Measurements from ENCODE around the gene SARM1. TPM values are rescaled to one million over a fixed set of nuclear protein-coding genes. Genes with fewer than 3 reads are reported as not detected.

The SARM1 gene
- total and polyA plus RNA-seq, 2 of the 8 experiments (the other 6 are each of a cell fraction or from before 2014, with no cell fraction given) = 5.8 to 9.2 TPM

- POLR2A ChIA-PET (ENCODE audit: partially characterized antibody) = interaction anchor here (9.7 kb wide), 1 partner anchor 15 kb away, joined by 92 read pairs; the partner anchor contains the start of gene POLDIP2
- Histone ChIP-seq H3K23ac (ENCODE audit: insufficient read length) (no peak overlapping the region), H2BK15ac (ENCODE audit: low read length) (no peak overlapping the region), H3K56ac (replicated peaks; ENCODE audit: insufficient read length, low read depth, low read length) (no peak overlapping the region), H3K14ac (ENCODE audit: insufficient read length) (no peak overlapping the region), H3K4me2 (ENCODE audit: insufficient read depth in 1 of 2, low read depth in 2 of 2, low read length in 2 of 2) (no peak overlapping the region), H3K27ac (ENCODE audit: low read depth, low read length) (no peak overlapping the region), H4K8ac (ENCODE audit: extremely low read depth, insufficient read depth, low read length) (no peak overlapping the region), H3K9me3 (ENCODE audit: insufficient read depth in 2 of 2, low read depth in 1 of 2, low read length in 1 of 2) (no peaks in the 10 kb centered on the region), H2AFZ (ENCODE audit: low read length) (no peak overlapping the region), H2AK5ac (ENCODE audit: low read depth, low read length) (no peak overlapping the region), H3K4me1 (replicated peaks in 1 of 4; ENCODE audit: control insufficient read depth in 3 of 4, insufficient read depth in 4 of 4, low read length in 3 of 4) (peaks cover 0 to 4% (median 4%) of the 10 kb centered on the region in 4 experiments; a peak in 6 of 7 replicates), H3K79me2 (ENCODE audit: control insufficient read depth in 1 of 2, insufficient read depth in 2 of 2, low read length in 2 of 2) (peaks cover 0 to 7% of the 10 kb centered on the region in 2 experiments; a peak in 2 of 4 replicates), H2BK5ac (ENCODE audit: low read depth, low read length) (no peak overlapping the region), H3K4me3 (ENCODE audit: extremely low read depth in 1 of 4, insufficient read depth in 2 of 4, low read depth in 3 of 4, low read length in 4 of 4) (no peak overlapping the region), H3K36me3 (ENCODE audit: control insufficient read depth in 2 of 4, insufficient read depth in 4 of 4, low read length in 3 of 4) (peaks cover 8 to 24% (median 20%) of the 10 kb centered on the region in 4 experiments), H2BK120ac (replicated peaks; ENCODE audit: low read depth, low read length) (no peak overlapping the region), H3K4ac (replicated peaks; ENCODE audit: insufficient read length, low read depth, low read length) (no peak overlapping the region), H3K79me1 (ENCODE audit: low read depth, low read length) (peaks cover 12% of the 10 kb centered on the region), H2BK12ac (ENCODE audit: low read depth, low read length) (no peak overlapping the region), H2BK20ac (ENCODE audit: low read length) (no peak overlapping the region), H3K23me2 (ENCODE audit: low read depth, low read length) (peaks cover under 1% of the 10 kb centered on the region; the same call in 1 of the 2 replicates), H4K91ac (replicated peaks; ENCODE audit: insufficient read length, low read length) (no peak overlapping the region), H3K27me3 (replicated peaks in 1 of 4; ENCODE audit: control insufficient read depth in 3 of 4, extremely low read depth in 1 of 4, insufficient read depth in 3 of 4, low read length in 3 of 4) (no peaks in the 10 kb centered on the region), H4K20me1 (replicated peaks in 1 of 2; ENCODE audit: control insufficient read depth in 1 of 2, insufficient read depth in 2 of 2, low read length in 2 of 2) (peaks cover 8% of the 10 kb centered on the region in 2 experiments), H3K9ac (replicated peaks in 1 of 4; ENCODE audit: extremely low read depth in 1 of 4, low read depth in 3 of 4, low read length in 3 of 4) (no peak overlapping the region), H3K18ac (ENCODE audit: extremely low read depth, low read length) (no peak overlapping the region), H4K5ac (ENCODE audit: insufficient read length, low read depth, low read length) (no peak overlapping the region)
- WGBS, 2 experiments (ENCODE audit: extremely low coverage in 1 of 2, insufficient coverage in 1 of 2, insufficient read length in 1 of 2, insufficient replicate concordance in 2 of 2, low coverage in 1 of 2, low lambda C conversion rate in 2 of 2, missing lambda C conversion rate in 1 of 2) = 91% methylated on average over 11 of the region's 11 CpGs; no CpG with 5 or more reads in 1 of the 2 experiments
- DNase-seq (ENCODE audit: low read depth in 1 of 2, low spot score in 2 of 2) = no peak
- no peak for FAIRE-seq
- CTCF ChIA-PET (ENCODE audit: partially characterized antibody) = no interaction called here
- TF ChIP-seq HDAC2 (IDR thresholded peaks at IDR 0.05; ENCODE audit: borderline replicate concordance in 1 of 2, low read depth in 2 of 2, low read length in 2 of 2) = no peak
- no peak for TF ChIP-seq NANOG (IDR thresholded peaks at IDR 0.05; ENCODE audit: insufficient read depth, low read depth, low read length, poor library complexity, severe bottlenecking)
- TF ChIP-seq ZNF274 (IDR thresholded peaks at IDR 0.05; ENCODE audit: borderline replicate concordance, extremely low read depth, low read length) = no peak
- no peak for TF ChIP-seq CBX8 (IDR thresholded peaks at IDR 0.05; ENCODE audit: borderline replicate concordance, low read depth, low read length)
- TF ChIP-seq BCL11A (IDR thresholded peaks at IDR 0.05; ENCODE audit: low read depth in 2 of 2, low read length in 2 of 2) = no peak
- TF ChIP-seq SIN3A (conservative IDR thresholded peaks at IDR 0.05 in 1 of 2, IDR thresholded peaks at IDR 0.05 in 1 of 2; ENCODE audit: low read depth in 1 of 2, low read length in 2 of 2) = no peak
- TF ChIP-seq CTBP2 (IDR thresholded peaks at IDR 0.05; ENCODE audit: borderline replicate concordance, insufficient read depth, insufficient read length, low read length) = no peak
- no peak for TF ChIP-seq BRCA1 (IDR thresholded peaks at IDR 0.05; ENCODE audit: low read depth, low read length)
- no peak for TF ChIP-seq USF2 (IDR thresholded peaks at IDR 0.05; ENCODE audit: low read length)
- TF ChIP-seq JUN (IDR thresholded peaks at IDR 0.05; ENCODE audit: low read depth, low read length) = no peak
- no peak for TF ChIP-seq SIRT6 (IDR thresholded peaks at IDR 0.05; ENCODE audit: low read length)
- no peak for TF ChIP-seq JUND (IDR thresholded peaks at IDR 0.05; ENCODE audit: low read length)
Observed at GRCh38 chr17:28341516-28341915, 30.0 kb upstream of the SARM1 start.

Measured in H1 (cell line).